GM19035 (cell line): Measurements from ENCODE around the gene FBXO9.
"Not testable (repeated sequence)": the region's sequence is repeated elsewhere in the genome, so short reads cannot be mapped to it uniquely, and the experiment has no call there.

Source experiments
- ATAC-seq: cut with Tn5 transposase; IDR thresholded peaks from one replicate; pipeline ENCODE4 v1.9.1; 2021; ENCODE audit not compliant: unreplicated experiment

The FBXO9 gene

GRCh38 chr6:53045891-53046673, 19.1 kb upstream of the FBXO9 start:
- no peak for ATAC-seq

GRCh38 chr6:53048431-53049195, 16.6 kb upstream of the FBXO9 start:
- ATAC-seq: peak; percentile 88

GRCh38 chr6:53049415-53049814, 15.8 kb upstream of the FBXO9 start:
- no peak for ATAC-seq

- not testable (repeated sequence) for ATAC-seq
Measured at GRCh38 chr6:53052152-53052551, 13.1 kb upstream of the FBXO9 start.

- no peak for ATAC-seq
Measured at GRCh38 chr6:53054532-53054931, 10.7 kb upstream of the FBXO9 start.

GRCh38 chr6:53055873-53056272, 9.3 kb upstream of the FBXO9 start:
- no peak for ATAC-seq

- ATAC-seq: no peak
Measured at GRCh38 chr6:53056273-53056672, 8.9 kb upstream of the FBXO9 start.

GRCh38 chr6:53058388-53059195, 6.6 kb upstream of the FBXO9 start:
- ATAC-seq: no peak

- no peak for ATAC-seq
Measured at GRCh38 chr6:53059648-53060589, 5.3 kb upstream of the FBXO9 start.

GRCh38 chr6:53062169-53062539, 3.0 kb upstream of the FBXO9 start:
- no peak for ATAC-seq

GRCh38 chr6:53064255-53064654, 949 bp upstream of the FBXO9 start:
- not testable (repeated sequence) for ATAC-seq

- peak; percentile 77 for ATAC-seq
Measured at GRCh38 chr6:53064726-53065265, 408 bp upstream of the FBXO9 start.

GRCh38 chr6:53066077-53066417, 843 bp downstream of the FBXO9 start:
- ATAC-seq: no peak

- no peak for ATAC-seq
Measured at GRCh38 chr6:53066874-53067706, 1.9 kb downstream of the FBXO9 start.

GRCh38 chr6:53067849-53068361, 2.7 kb downstream of the FBXO9 start:
- ATAC-seq: no peak

GRCh38 chr6:53069427-53069826, 4.2 kb downstream of the FBXO9 start:
- no peak for ATAC-seq

- peak; percentile 76 for ATAC-seq
Measured at GRCh38 chr6:53070806-53071205, 5.6 kb downstream of the FBXO9 start.

- no peak for ATAC-seq
Measured at GRCh38 chr6:53074347-53074746, 9.1 kb downstream of the FBXO9 start.

GRCh38 chr6:53080813-53081212, 15.6 kb downstream of the FBXO9 start:
- ATAC-seq: no peak
